ENCODE measurements around the gene FASLG. TPM values are rescaled to one million over a fixed set of nuclear protein-coding genes. Genes with fewer than 3 reads are reported as not detected.
A peak's percentile ranks its signal among the peaks of the same experiment; 100 is the strongest.

FASLG gene
- polyA plus RNA-seq, 3 donors = not detected

DNA sequence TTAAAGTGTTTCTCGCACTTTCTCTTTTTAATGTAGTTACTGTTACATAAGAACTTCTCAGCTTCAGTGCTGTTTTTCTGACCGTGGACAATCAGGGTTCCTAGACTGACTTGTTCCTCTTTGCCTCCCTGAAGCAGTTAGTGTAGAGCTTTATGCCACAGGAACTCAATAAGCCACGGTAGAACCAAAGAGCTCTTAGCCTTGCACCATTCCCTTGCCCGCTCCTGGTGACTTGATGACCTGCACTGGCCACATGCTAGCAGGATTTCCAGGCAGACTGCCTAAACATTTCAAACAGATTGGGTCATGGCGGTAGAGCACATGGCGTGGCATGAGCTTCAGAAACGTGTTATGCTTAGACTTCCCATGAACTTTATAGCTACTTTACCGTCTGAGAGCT is 18.8 kb upstream of the FASLG start:
- H3K27me3 Mint-ChIP-seq (ENCODE audit: low read depth in 3 of 3) = no peaks in the 10 kb centered on the region
- no peak for DNase-seq
- no peaks in the 10 kb centered on the region for H4K20me1 ChIP-seq (ENCODE audit: insufficient read depth, low read length)
- H3K4me1 Mint-ChIP-seq = peaks cover 27% of the 10 kb centered on the region
- intact Hi-C loops (cut with micrococcal nuclease) = no loop called here
- peak overlapping the region in 1 of 7 donors; percentile 4 for H3K27ac Mint-ChIP-seq
- no peak overlapping the region for H2AFZ ChIP-seq (ENCODE audit: insufficient read depth, low read depth, low read length, poor library complexity, severe bottlenecking)
- H3K79me2 ChIP-seq (ENCODE audit: insufficient read depth, low read length) = no peaks in the 10 kb centered on the region
- no peaks in the 10 kb centered on the region for H3K9me3 ChIP-seq (replicated peaks in 1 of 2; ENCODE audit: control insufficient read depth in 1 of 2, insufficient read depth in 1 of 2, low read length in 2 of 2)
- no peak overlapping the region for H3K27ac ChIP-seq (ENCODE audit: low read depth in 1 of 2, low read length in 2 of 2)
- peaks cover 14 to 15% of the 10 kb centered on the region in 2 donors for H3K4me1 ChIP-seq (ENCODE audit: control insufficient read depth in 1 of 2, insufficient read depth in 2 of 2, low read length in 2 of 2)
- H3K36me3 Mint-ChIP-seq = no peaks in the 10 kb centered on the region
- H3K4me2 ChIP-seq (replicated peaks; ENCODE audit: extremely low read depth, low read length, poor library complexity, severe bottlenecking) = no peak overlapping the region
- no peak overlapping the region for H3K4me3 ChIP-seq (replicated peaks in 1 of 3; ENCODE audit: low read depth in 2 of 3, low read length in 3 of 3)
- H3K9me3 Mint-ChIP-seq = peaks cover 0 to 6% (median 3%) of the 10 kb centered on the region in 7 donors
- TF ChIP-seq, protein P1, sequence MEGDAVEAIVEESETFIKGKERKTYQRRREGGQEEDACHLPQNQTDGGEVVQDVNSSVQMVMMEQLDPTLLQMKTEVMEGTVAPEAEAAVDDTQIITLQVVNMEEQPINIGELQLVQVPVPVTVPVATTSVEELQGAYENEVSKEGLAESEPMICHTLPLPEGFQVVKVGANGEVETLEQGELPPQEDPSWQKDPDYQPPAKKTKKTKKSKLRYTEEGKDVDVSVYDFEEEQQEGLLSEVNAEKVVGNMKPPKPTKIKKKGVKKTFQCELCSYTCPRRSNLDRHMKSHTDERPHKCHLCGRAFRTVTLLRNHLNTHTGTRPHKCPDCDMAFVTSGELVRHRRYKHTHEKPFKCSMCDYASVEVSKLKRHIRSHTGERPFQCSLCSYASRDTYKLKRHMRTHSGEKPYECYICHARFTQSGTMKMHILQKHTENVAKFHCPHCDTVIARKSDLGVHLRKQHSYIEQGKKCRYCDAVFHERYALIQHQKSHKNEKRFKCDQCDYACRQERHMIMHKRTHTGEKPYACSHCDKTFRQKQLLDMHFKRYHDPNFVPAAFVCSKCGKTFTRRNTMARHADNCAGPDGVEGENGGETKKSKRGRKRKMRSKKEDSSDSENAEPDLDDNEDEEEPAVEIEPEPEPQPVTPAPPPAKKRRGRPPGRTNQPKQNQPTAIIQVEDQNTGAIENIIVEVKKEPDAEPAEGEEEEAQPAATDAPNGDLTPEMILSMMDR (IDR thresholded peaks at IDR 0.05) = no peak
- no peaks in the 10 kb centered on the region for H3K27me3 ChIP-seq (ENCODE audit: control insufficient read depth in 2 of 2, insufficient read depth in 2 of 2, low read length in 2 of 2)
- WGBS (ENCODE audit: insufficient coverage) = 61% methylated on average over 6 of the region's 8 CpGs
- no peaks in the 10 kb centered on the region for H3K36me3 ChIP-seq (replicated peaks in 1 of 2; ENCODE audit: control insufficient read depth in 1 of 2, insufficient read depth in 2 of 2, low read length in 2 of 2)
- H3K4me3 Mint-ChIP-seq = no peak overlapping the region
- no peak overlapping the region for H3K9ac ChIP-seq (ENCODE audit: insufficient read depth, low read length, poor library complexity, severe bottlenecking)

DNA sequence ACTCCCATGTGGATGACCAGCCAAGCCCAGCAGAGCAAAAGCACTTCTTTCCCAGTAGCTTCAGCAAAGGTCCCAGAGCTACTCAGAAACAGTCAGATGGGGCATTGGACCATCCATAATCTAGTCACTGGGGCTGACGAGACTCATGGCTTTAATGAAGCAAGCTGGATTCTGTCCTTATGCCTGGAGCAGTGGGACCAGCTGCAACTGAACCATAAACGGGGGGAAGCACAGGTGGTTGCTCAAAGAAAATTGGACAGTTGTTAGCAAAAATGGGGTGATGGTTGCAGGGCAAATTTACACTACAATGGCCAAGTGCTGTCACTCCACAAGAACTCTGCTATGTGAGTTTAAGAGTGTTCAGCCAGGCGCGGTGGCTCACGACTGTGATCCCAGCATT is 17.4 kb upstream of the FASLG start:
- H3K4me1 Mint-ChIP-seq = peaks cover 28% of the 10 kb centered on the region
- no peak overlapping the region for H3K27ac Mint-ChIP-seq
- TF ChIP-seq, protein P1 (IDR thresholded peaks at IDR 0.05) = no peak
- H3K27me3 Mint-ChIP-seq (ENCODE audit: low read depth in 3 of 3) = peaks cover 0 to 2% (median 0%) of the 10 kb centered on the region in 3 donors
- no peak for DNase-seq
- H3K27ac ChIP-seq (ENCODE audit: low read depth in 1 of 2, low read length in 2 of 2) = no peak overlapping the region
- H4K20me1 ChIP-seq (ENCODE audit: insufficient read depth, low read length) = no peaks in the 10 kb centered on the region
- no peak overlapping the region for H3K4me3 Mint-ChIP-seq
- H2AFZ ChIP-seq (ENCODE audit: insufficient read depth, low read depth, low read length, poor library complexity, severe bottlenecking) = no peak overlapping the region
- intact Hi-C loops (cut with micrococcal nuclease) = no loop called here
- no peaks in the 10 kb centered on the region for H3K79me2 ChIP-seq (ENCODE audit: insufficient read depth, low read length)
- no peaks in the 10 kb centered on the region for H3K9me3 ChIP-seq (replicated peaks in 1 of 2; ENCODE audit: control insufficient read depth in 1 of 2, insufficient read depth in 1 of 2, low read length in 2 of 2)
- H3K27me3 ChIP-seq (ENCODE audit: control insufficient read depth in 2 of 2, insufficient read depth in 2 of 2, low read length in 2 of 2) = no peaks in the 10 kb centered on the region
- H3K4me3 ChIP-seq (replicated peaks in 1 of 3; ENCODE audit: low read depth in 2 of 3, low read length in 3 of 3) = no peak overlapping the region
- H3K9ac ChIP-seq (ENCODE audit: insufficient read depth, low read length, poor library complexity, severe bottlenecking) = no peak overlapping the region
- H3K4me2 ChIP-seq (replicated peaks; ENCODE audit: extremely low read depth, low read length, poor library complexity, severe bottlenecking) = no peak overlapping the region
- H3K36me3 ChIP-seq (replicated peaks in 1 of 2; ENCODE audit: control insufficient read depth in 1 of 2, insufficient read depth in 2 of 2, low read length in 2 of 2) = no peaks in the 10 kb centered on the region
- H3K36me3 Mint-ChIP-seq = no peaks in the 10 kb centered on the region
- WGBS (ENCODE audit: insufficient coverage) = 100% methylated on average over 4 of the region's 5 CpGs
- peaks cover 0 to 3% (median 0%) of the 10 kb centered on the region in 7 donors for H3K9me3 Mint-ChIP-seq
- H3K4me1 ChIP-seq (ENCODE audit: control insufficient read depth in 1 of 2, insufficient read depth in 2 of 2, low read length in 2 of 2) = peaks cover 14 to 15% of the 10 kb centered on the region in 2 donors
